ENCODE measurements around the gene PPARD.
"Not testable (repeated sequence)": the region's sequence is repeated elsewhere in the genome, so short reads cannot be mapped to it uniquely, and the experiment has no call there.

Gene PPARD

DNA sequence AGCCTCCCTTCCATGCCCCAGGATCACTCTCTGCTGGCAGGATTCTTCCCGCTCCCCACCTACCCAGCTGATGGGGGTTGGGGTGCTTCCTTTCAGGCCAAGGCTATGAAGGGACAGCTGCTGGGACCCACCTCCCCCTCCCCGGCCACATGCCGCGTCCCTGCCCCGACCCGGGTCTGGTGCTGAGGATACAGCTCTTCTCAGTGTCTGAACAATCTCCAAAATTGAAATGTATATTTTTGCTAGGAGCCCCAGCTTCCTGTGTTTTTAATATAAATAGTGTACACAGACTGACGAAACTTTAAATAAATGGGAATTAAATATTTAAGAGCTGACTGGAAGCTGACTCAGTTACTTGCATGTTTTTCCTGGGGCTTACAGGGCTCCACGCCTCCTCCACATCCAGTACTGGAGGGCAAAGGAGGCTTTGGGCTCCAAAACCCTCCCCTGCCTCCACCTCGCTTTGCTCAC is 85.5 kb downstream of the PPARD start:
- peaks cover 3% of the 10 kb centered on the region; the same call in 1 of the 2 replicates for H3K36me3 ChIP-seq (replicated peaks)
- no peak overlapping the region for H3K4me3 ChIP-seq
- no peak for DNase-seq (ENCODE audit: low spot score in 2 of 2)
- in situ Hi-C loops (cut with MboI; ENCODE audit: low sequenced_read_pairs) = no loop called here
- H3K4me1 ChIP-seq = no peaks in the 10 kb centered on the region
- H3K9me3 ChIP-seq = peaks cover 12% of the 10 kb centered on the region
- H3K27me3 ChIP-seq (ENCODE audit: low read depth) = no peaks in the 10 kb centered on the region

DNA sequence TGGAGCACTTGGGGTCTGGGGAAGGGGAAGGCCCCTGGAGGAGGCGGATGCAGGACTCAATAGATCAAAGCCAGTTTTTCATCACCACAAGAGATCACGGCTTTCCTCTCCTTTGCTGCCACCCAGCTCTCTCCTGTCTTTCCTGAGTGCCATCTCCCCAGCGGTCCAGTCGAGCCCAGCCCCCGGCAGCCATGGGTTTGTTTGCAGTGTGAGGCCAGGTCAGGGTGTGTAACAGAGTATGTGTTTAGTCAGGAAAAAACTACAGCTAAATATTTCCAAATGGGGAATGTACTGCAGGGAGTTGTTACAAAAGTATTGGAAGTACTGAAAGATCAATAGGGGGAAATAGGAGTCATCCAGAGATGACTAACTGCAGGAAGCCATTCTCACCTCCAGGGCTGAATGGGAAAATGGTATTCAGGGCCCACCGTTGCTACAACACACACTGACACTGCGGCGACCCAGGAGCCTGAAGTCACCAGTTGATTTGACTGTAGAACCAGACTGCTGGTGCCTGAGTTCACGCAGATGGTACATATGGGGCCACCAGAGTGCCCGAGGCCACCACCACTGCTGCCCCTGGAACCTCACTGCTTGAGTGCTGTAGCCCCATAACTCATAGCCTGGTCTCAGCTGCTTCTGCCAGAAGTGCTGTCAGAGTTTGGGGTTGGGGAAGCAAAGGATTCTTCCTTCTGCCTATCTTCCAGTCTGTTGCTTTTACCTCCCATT is 86.2 kb downstream of the PPARD start:
- DNase-seq (ENCODE audit: low spot score in 2 of 2) = no peak

DNA sequence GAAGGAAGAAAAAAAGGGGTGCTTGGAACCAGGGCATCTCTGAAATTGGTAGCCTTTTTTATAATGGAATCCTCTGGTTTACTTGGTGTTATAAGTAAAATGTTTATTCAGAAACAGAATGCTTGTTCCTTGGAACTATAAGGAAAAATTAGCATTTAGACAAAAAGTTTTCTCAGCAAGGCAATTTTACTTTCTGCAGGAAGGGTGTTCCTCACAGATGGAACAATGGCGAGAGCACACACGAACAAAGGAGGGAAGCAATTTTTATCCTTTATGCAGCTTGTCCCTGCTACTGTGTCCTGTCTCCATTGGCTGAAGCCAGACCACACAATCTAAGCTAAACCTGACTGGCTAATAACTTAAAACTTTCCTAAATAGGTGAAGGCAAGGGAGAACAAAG is 87.1 kb downstream of the PPARD start:
- no peak overlapping the region for H3K4me3 ChIP-seq
- no peaks in the 10 kb centered on the region for H3K27me3 ChIP-seq (ENCODE audit: low read depth)
- H3K9me3 ChIP-seq = peaks cover 12% of the 10 kb centered on the region
- H3K36me3 ChIP-seq (replicated peaks) = peaks cover 3% of the 10 kb centered on the region; the same call in 1 of the 2 replicates
- DNase-seq (ENCODE audit: low spot score in 2 of 2) = no peak
- H3K4me1 ChIP-seq = no peaks in the 10 kb centered on the region
- in situ Hi-C loops (cut with MboI; ENCODE audit: low sequenced_read_pairs) = no loop called here

More for the DNA sequence above, 86.2 kb downstream of the PPARD start:
- H3K4me1 ChIP-seq = no peaks in the 10 kb centered on the region
- in situ Hi-C loops (cut with MboI; ENCODE audit: low sequenced_read_pairs) = no loop called here
- H3K9me3 ChIP-seq = peaks cover 12% of the 10 kb centered on the region
- no peak overlapping the region for H3K4me3 ChIP-seq
- H3K36me3 ChIP-seq (replicated peaks) = peaks cover 3% of the 10 kb centered on the region; the same call in 1 of the 2 replicates
- H3K27me3 ChIP-seq (ENCODE audit: low read depth) = no peaks in the 10 kb centered on the region

DNA sequence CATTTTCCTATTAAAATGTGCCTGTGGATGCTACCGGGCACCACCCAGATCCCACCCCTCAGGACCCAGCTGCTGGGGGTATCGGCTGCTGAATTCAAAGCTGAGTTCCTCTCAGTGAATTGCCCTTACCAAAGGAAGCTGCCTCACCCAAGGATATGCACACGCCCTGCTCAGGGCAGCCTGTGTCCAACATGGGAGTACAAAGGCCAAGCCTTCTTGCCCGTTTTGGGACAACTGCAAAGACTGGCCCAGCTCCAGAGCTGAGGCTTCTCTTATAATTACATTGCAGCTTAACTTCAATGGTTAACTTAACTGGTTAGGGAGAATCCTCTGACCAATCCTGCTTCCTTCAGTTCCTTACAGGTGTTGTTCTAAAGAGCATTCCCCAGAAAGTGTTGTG is 89.9 kb downstream of the PPARD start:
- Histone ChIP-seq H3K4me1 (no peaks in the 10 kb centered on the region), H3K36me3 (replicated peaks) (no peaks in the 10 kb centered on the region), H3K4me3 (no peak overlapping the region), H3K27me3 (ENCODE audit: low read depth) (no peaks in the 10 kb centered on the region), H3K9me3 (peaks cover 12% of the 10 kb centered on the region)
- no peak for DNase-seq (ENCODE audit: low spot score in 2 of 2)
- in situ Hi-C loops (cut with MboI; ENCODE audit: low sequenced_read_pairs) = no loop called here

DNA sequence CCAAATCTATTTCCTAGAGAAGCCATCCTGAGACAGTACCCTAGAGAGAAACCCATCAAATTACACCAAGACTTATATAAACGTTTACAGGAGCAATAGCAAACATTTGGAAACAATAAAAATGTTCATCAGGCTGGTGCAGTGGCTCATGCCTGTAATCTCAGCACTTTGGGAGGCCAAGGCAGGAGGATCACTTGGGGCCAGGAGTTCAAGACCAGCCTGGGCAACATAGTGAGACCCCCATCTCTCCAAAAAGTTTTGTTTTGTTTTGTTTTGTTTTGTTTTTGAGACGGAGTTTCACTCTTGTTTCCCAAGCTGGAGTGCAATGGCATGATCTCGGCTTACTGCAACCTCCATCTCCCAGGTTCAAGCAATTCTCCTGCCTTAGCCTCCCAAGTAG is 90.3 kb downstream of the PPARD start:
- DNase-seq (ENCODE audit: low spot score in 2 of 2); H3K27me3 ChIP-seq (ENCODE audit: low read depth); H3K4me1 ChIP-seq; H3K36me3 ChIP-seq (replicated peaks); H3K4me3 ChIP-seq; in situ Hi-C loops (cut with MboI; ENCODE audit: low sequenced_read_pairs): not testable (repeated sequence)
- H3K9me3 ChIP-seq = peaks cover 12% of the 10 kb centered on the region

DNA sequence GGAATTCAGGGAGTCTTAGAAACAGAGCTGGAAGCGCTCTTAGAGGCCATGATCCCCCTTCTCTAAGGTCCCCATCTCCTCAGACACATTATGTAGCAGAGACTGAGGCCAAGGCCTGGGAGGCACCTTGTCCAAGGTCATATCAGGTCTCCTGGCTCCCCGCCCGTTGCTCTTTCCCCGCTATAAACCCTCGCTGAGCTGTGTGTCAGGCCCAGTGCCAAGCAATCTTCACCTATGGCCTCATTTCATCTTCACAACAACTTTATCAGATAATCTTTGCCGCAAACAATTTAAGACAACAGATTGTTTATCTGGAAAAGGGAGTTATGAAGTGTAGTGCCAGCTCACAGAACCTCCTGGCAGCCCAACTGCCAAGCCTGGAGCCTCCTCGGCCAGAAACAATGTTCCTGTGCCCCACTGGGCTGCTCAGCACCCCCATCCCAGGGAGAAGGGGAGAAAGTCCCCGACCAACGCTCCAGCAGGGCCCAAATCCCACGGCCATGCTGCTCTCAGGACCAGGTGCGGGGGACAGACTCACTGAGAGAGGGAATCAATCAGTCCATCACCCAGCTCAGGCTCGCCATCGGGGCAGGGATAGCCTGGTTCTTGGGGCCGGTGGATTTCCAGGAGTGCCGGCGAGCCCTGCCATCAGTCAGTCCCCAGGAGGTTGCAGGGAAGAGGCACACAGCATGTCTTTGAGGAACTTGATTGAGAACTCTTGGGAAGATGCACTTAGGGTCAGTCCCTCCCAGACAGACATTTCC is 92.9 kb downstream of the PPARD start:
- Histone ChIP-seq H3K4me1 (no peaks in the 10 kb centered on the region), H3K36me3 (replicated peaks) (no peaks in the 10 kb centered on the region), H3K27me3 (ENCODE audit: low read depth) (no peaks in the 10 kb centered on the region), H3K4me3 (no peak overlapping the region), H3K9me3 (no peaks in the 10 kb centered on the region)
- peak in 1 of 2 experiments; percentile 28 for DNase-seq (ENCODE audit: low spot score in 2 of 2)
- in situ Hi-C loops (cut with MboI; ENCODE audit: low sequenced_read_pairs) = no loop called here

DNA sequence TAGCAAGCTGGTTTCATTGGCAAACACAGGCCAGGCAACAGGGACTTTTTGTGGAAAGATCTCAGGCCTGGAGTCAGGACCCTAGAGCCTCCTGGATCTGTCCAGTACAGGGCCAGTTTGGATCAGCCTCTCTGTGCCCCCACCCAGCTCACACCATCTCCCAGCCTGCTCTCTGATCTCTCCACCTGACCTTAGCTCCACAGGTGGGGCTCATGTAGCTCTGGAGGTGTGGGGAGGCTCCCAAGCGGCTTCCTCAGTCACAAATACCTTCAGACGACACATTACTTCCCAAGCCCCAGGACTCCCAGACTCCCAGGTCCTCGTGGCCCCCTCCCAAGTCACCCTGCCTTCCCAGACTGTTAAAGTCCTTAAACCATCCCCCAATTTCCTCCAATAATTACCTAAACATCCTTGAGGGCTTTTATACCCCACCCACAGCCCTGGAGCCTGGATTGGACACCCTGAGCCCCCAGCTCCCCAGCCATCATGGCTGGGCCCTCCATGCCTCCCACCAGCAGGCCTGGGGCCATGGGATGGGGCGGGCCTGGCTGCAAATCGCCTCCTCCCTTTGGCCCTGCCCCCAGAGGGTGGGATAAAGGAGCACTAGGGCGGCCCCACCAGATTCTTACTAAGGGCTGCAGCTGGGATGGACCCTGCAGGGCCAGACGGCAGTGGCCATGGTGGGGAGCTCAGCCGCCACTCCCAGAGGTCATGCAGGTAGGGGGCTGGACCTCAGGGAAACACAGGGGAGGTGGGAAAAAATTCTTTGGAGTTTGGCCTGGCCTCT is 93.9 kb downstream of the PPARD start:
- no peak overlapping the region for H3K4me3 ChIP-seq
- no peaks in the 10 kb centered on the region for H3K27me3 ChIP-seq (ENCODE audit: low read depth)
- no peak for DNase-seq (ENCODE audit: low spot score in 2 of 2)
- in situ Hi-C loops (cut with MboI; ENCODE audit: low sequenced_read_pairs) = no loop called here
- no peaks in the 10 kb centered on the region for H3K4me1 ChIP-seq
- no peaks in the 10 kb centered on the region for H3K9me3 ChIP-seq
- H3K36me3 ChIP-seq (replicated peaks) = no peaks in the 10 kb centered on the region

DNA sequence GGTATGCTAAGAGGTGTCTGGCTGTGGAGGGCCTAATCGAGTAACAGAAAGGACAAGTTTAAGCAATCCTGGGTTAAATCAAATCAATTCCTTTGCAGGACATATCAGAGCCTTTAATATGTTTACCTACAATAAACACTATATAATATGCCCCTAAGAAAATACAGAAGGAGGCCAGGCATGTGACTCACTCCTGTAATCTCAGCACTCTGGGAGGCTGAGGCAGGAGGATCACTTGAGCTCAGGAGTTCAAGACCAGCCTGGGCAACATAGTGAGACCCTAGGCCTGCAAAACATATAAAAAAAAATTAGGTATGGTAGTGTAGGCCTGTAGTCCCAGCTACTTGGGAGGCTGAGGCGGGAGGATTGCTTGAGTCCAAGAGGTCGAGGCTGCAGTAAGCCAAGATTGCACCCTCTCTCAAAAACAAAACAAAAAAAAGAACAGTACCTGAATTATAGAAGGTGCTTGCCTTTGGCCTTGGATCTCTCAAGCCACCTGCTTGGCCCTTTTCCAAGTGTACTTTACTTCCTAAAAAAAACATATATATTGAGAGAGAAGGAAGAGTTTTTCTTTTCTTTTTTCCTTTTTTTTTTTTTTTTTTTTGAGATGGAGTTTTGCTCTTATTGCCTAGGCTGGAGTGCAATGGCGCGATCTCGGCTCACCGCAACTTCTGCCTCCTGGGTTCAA is 96.2 kb downstream of the PPARD start:
- H3K36me3 ChIP-seq (replicated peaks); in situ Hi-C loops (cut with MboI; ENCODE audit: low sequenced_read_pairs); DNase-seq (ENCODE audit: low spot score in 2 of 2); H3K4me3 ChIP-seq; H3K4me1 ChIP-seq; H3K9me3 ChIP-seq; H3K27me3 ChIP-seq (ENCODE audit: low read depth): not testable (repeated sequence)

DNA sequence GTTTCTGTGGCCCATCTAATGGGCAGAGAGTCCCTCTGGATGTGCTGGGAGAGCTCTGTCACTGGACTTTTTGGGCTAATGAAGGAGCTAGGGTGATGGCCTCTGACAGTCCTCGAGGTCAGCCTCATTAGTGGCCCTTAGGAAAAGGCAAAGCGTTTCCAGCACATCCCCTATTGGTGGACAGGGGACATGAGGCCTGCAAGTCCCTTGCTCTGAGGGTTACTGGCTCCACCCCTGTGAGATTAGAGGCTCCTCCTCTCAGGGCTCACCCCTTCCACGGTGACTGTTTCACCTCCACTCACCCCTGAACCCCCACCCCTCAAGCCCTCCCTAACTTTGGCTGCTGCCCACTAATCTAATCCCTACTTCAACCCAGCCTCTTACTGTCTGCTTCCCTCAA is 97.0 kb downstream of the PPARD start:
- in situ Hi-C loops (cut with MboI; ENCODE audit: low sequenced_read_pairs) = no loop called here
- DNase-seq (ENCODE audit: low spot score in 2 of 2) = no peak

DNA sequence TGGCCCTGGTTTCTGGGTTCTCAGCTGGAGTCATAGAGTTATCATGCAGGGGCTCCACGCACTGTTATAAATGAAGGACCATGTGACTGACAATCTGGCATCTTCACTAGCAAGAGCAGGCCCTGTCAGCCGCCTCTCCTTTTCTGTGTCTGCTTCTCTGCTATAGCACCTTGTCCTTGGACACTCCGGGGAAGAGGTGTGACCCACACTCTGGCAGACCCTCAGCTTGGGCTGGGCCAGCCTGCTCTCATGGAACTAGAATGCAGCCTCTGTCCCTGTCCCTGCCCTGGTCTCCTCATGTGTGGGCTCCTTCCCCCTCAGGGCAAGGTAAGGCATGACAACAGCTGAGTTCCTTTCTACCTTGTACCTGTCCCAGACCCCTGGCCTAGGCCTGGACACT is 98.8 kb downstream of the PPARD start:
- H3K9me3 ChIP-seq = no peaks in the 10 kb centered on the region
- H3K27me3 ChIP-seq (ENCODE audit: low read depth) = no peaks in the 10 kb centered on the region
- DNase-seq (ENCODE audit: low spot score in 2 of 2) = no peak
- in situ Hi-C loops (cut with MboI; ENCODE audit: low sequenced_read_pairs) = no loop called here
- H3K4me3 ChIP-seq = no peak overlapping the region
- H3K36me3 ChIP-seq (replicated peaks) = no peaks in the 10 kb centered on the region
- no peaks in the 10 kb centered on the region for H3K4me1 ChIP-seq

More for the DNA sequence above, 97.0 kb downstream of the PPARD start:
- Histone ChIP-seq H3K36me3 (replicated peaks) (no peaks in the 10 kb centered on the region), H3K9me3 (no peaks in the 10 kb centered on the region), H3K27me3 (ENCODE audit: low read depth) (no peaks in the 10 kb centered on the region), H3K4me3 (no peak overlapping the region), H3K4me1 (no peaks in the 10 kb centered on the region)

DNA sequence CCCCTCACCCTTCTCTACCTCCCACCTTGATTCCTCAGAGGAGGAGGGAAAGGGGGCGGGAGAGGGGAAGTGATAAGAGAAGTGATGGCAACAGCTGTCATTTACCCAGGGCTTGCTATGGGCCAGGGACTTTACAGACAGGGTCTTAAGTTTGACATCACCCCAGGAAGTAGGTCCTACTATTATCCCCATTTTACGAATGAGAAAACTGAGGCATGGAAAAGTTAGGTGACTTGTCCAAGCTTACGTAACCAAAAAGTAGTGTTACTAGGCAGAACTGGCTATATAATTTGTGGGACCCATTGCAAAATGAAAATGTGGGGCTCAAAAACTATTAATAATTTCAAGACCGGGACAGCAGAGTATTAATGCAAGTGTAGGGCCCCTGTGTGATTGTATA is 99.3 kb downstream of the PPARD start:
- Histone ChIP-seq H3K36me3 (replicated peaks) (no peaks in the 10 kb centered on the region), H3K27me3 (ENCODE audit: low read depth) (no peaks in the 10 kb centered on the region), H3K9me3 (no peaks in the 10 kb centered on the region), H3K4me3 (no peak overlapping the region), H3K4me1 (no peaks in the 10 kb centered on the region)
- no peak for DNase-seq (ENCODE audit: low spot score in 2 of 2)
- in situ Hi-C loops (cut with MboI; ENCODE audit: low sequenced_read_pairs) = no loop called here

DNA sequence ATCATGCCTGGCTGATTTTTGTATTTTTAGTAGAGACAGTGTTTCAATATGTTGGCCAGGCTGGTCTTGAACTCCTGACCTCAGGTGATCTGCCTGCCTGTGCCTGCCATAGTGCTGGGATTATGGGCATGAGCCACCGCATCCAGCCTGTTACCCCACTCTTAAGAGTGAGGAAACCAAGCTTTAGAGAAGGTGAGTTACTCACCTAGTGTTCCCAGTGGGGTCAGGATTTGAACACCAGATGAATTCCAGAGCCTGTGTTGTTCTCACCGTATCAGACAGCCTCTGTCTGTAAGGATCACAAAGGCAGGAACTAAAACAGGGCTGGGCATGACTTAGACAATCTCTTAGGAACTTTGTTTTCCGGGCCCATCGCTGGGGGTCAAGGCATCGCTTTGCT is 100.3 kb downstream of the PPARD start:
- no peaks in the 10 kb centered on the region for H3K9me3 ChIP-seq
- in situ Hi-C loops (cut with MboI; ENCODE audit: low sequenced_read_pairs) = no loop called here
- no peaks in the 10 kb centered on the region for H3K27me3 ChIP-seq (ENCODE audit: low read depth)
- H3K36me3 ChIP-seq (replicated peaks) = no peaks in the 10 kb centered on the region
- H3K4me1 ChIP-seq = no peaks in the 10 kb centered on the region
- no peak for DNase-seq (ENCODE audit: low spot score in 2 of 2)
- H3K4me3 ChIP-seq = no peak overlapping the region

DNA sequence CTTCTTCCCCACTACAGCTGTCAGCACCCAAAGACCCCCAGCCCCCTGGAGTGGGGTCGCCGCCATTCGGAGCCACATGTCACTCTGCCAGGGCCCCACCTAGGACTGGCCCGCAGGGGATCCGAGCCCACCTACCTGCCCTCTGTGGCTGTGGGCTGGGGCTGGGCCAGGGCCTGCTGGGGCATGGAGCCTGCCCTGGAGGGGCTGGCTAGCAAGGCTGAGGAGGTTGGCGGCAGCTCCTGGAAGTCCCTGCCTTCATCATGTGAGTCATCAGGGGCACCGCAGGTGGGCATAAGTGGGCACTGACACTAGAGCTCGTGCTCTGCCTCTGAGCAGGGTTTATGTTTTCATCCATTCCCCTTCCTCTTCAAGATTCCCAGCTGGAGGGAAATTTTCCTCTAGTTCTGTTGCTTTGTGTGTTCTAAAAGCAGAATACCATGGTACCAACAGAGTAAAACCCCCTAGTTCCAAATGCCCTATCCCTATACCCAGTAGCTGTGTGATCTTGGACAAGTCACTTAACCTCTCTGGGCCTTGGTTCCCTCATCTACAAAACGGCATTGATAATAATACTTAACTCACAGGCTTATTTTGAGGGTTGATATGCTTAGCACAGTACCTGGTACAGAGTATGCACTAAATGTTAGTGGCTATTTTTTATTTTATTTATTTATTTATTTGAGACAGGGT is 101.1 kb downstream of the PPARD start:
- in situ Hi-C loops (cut with MboI; ENCODE audit: low sequenced_read_pairs) = no loop called here
- Histone ChIP-seq H3K9me3 (no peaks in the 10 kb centered on the region), H3K4me3 (no peak overlapping the region), H3K4me1 (peaks cover 6% of the 10 kb centered on the region), H3K27me3 (ENCODE audit: low read depth) (no peaks in the 10 kb centered on the region), H3K36me3 (replicated peaks) (no peaks in the 10 kb centered on the region)
- no peak for DNase-seq (ENCODE audit: low spot score in 2 of 2)

All from HAP-1 (cell line).